Fibroblast of villous mesenchyme (primary cell): Measurements from ENCODE around the gene IGF2BP3. TPM values are rescaled to one million over a fixed set of nuclear protein-coding genes. Genes with fewer than 3 reads are reported as not detected.

Experiments used
- DNase-seq: peaks from one replicate; pipeline ENCODE4 v3.0.0-alpha.2; 2010; ENCODE audit warnings: low read depth
- H3K4me3 ChIP-seq: 2 replicates; pipeline ENCODE4 v1.5.1; 2011; ENCODE audit warnings: low read depth, mild to moderate bottlenecking, low read length
- CTCF ChIP-seq: IDR thresholded peaks from 2 replicates; pipeline ENCODE4 v1.5.1; 2012; ENCODE audit warnings: low read depth, mild to moderate bottlenecking, low read length; ENCODE audit not compliant: insufficient read depth
- small RNA-seq: library from RNA; depleted of rRNA; stranded (forward); fragments of <200 nt; gene quantifications from one replicate; pipeline ENCODE3, GENCODE V24; 2012
- total RNA-seq: library from RNA; depleted of rRNA; stranded (reverse); fragments of >200 nt; gene quantifications from 2 replicates; pipeline ENCODE4 v1.2.3, GENCODE V29; 2012

Gene IGF2BP3
- total RNA-seq, 1 donor = 9.1 TPM

GRCh38 chr7:23266918-23267317 lies 203.4 kb downstream of the IGF2BP3 start:
- DNase-seq = no peak
- H3K4me3 ChIP-seq = no peak overlapping the region
- TF ChIP-seq CTCF = no peak

GRCh38 chr7:23264916-23265458 lies 205.3 kb downstream of the IGF2BP3 start:
- H3K4me3 ChIP-seq = no peak overlapping the region
- no peak for DNase-seq
- TF ChIP-seq CTCF = no peak

- peak; percentile 66 for DNase-seq
- H3K4me3 ChIP-seq = no peak overlapping the region
- TF ChIP-seq CTCF = peak; percentile 98
Observed at GRCh38 chr7:23261843-23262452, 208.3 kb downstream of the IGF2BP3 start.

GRCh38 chr7:23260371-23260770 lies 209.9 kb downstream of the IGF2BP3 start:
- no peak for TF ChIP-seq CTCF
- H3K4me3 ChIP-seq = no peak overlapping the region
- DNase-seq = no peak

Small RNA genes within 50 kb of the gene (small RNA-seq; reads per million reads assigned to genes)
- gene AC079780.1 = not detected
- gene RF00019 = not detected
- gene RNU7-143P = not detected
- gene SNORD65C = 13.3 reads per million, percentile 92 among the genes with 10 or more reads in this experiment

Other genes with a start within 250 kb of the IGF2BP3 start
- gene GPNMB, start 223.7 kb downstream of the IGF2BP3 start, total RNA-seq = 60.9 and 93.7 TPM in 2 replicates
- 60.0 and 62.8 TPM in 2 replicates for gene MALSU1, start 171.2 kb downstream of the IGF2BP3 start, total RNA-seq
- gene TRA2A, start 61.5 kb upstream of the IGF2BP3 start, total RNA-seq = 21.3 and 45.8 TPM in 2 replicates
- 14.5 and 15.5 TPM in 2 replicates for gene CCDC126, start 126.9 kb upstream of the IGF2BP3 start, total RNA-seq
- gene FAM221A, start 209.7 kb upstream of the IGF2BP3 start, total RNA-seq = 0.43 and 0.64 TPM in 2 replicates
- gene STK31, start 239.7 kb upstream of the IGF2BP3 start, total RNA-seq = not detected in 2 replicates